GM18861 (cell line): Measurements from ENCODE around the gene FGF18.
"Not testable (repeated sequence)": the region's sequence is repeated elsewhere in the genome, so short reads cannot be mapped to it uniquely, and the experiment has no call there.

Experiments
- ATAC-seq: cut with Tn5 transposase; IDR thresholded peaks from one replicate; pipeline ENCODE4 v1.9.1; 2021; ENCODE audit not compliant: unreplicated experiment

FGF18 gene

GRCh38 chr5:171494452-171495121, 75.1 kb downstream of the FGF18 start:
- ATAC-seq, result no peak

GRCh38 chr5:171495122-171495700, 75.8 kb downstream of the FGF18 start:
- no peak for ATAC-seq

GRCh38 chr5:171496456-171496855, 77.0 kb downstream of the FGF18 start:
- ATAC-seq, result no peak

GRCh38 chr5:171497494-171497893, 78.0 kb downstream of the FGF18 start:
- not testable (repeated sequence) for ATAC-seq

GRCh38 chr5:171498166-171498565, 78.7 kb downstream of the FGF18 start:
- ATAC-seq, result no peak

- ATAC-seq, result no peak
Measured at GRCh38 chr5:171499611-171500010, 80.2 kb downstream of the FGF18 start.

GRCh38 chr5:171505473-171506043, 86.1 kb downstream of the FGF18 start:
- ATAC-seq, result no peak

GRCh38 chr5:171506951-171507350, 87.5 kb downstream of the FGF18 start:
- ATAC-seq, result no peak
